Stimulated activated naive CD4-positive, alpha-beta T cell (primary cell): ENCODE measurements around the gene OR13A1.
"Not testable (repeated sequence)": the region's sequence is repeated elsewhere in the genome, so short reads cannot be mapped to it uniquely, and the experiment has no call there.

ENCODE experiments used
- DNase-seq, 6 experiments: peaks; one replicate each; lab custom pipeline; 2025; lab: John Stamatoyannopoulos, UW

The OR13A1 gene

GRCh38 chr10:45280113-45280760 lies 35.2 kb downstream of the OR13A1 start:
- no peak for DNase-seq

- no peak for DNase-seq
Observed at GRCh38 chr10:45279682-45280081, 35.7 kb downstream of the OR13A1 start.

- no peak for DNase-seq
Observed at GRCh38 chr10:45278860-45279498, 36.4 kb downstream of the OR13A1 start.

- not testable (repeated sequence) for DNase-seq
Observed at GRCh38 chr10:45276146-45276545, 39.3 kb downstream of the OR13A1 start.

GRCh38 chr10:45274364-45274763 lies 41.0 kb downstream of the OR13A1 start:
- no peak for DNase-seq

GRCh38 chr10:45267777-45268176 lies 47.6 kb downstream of the OR13A1 start:
- not testable (repeated sequence) for DNase-seq

GRCh38 chr10:45265996-45266395 lies 49.4 kb downstream of the OR13A1 start:
- DNase-seq, result no peak

GRCh38 chr10:45261946-45262345 lies 53.5 kb downstream of the OR13A1 start:
- no peak for DNase-seq

GRCh38 chr10:45261243-45261775 lies 54.1 kb downstream of the OR13A1 start:
- no peak for DNase-seq

GRCh38 chr10:45260635-45261034 lies 54.8 kb downstream of the OR13A1 start:
- not testable (repeated sequence) for DNase-seq

GRCh38 chr10:45259786-45260495 lies 55.5 kb downstream of the OR13A1 start:
- not testable (repeated sequence) for DNase-seq

- DNase-seq, result no peak
Observed at GRCh38 chr10:45257600-45257999, 57.8 kb downstream of the OR13A1 start.

- no peak for DNase-seq
Observed at GRCh38 chr10:45256246-45256645, 59.2 kb downstream of the OR13A1 start.

GRCh38 chr10:45255706-45256105 lies 59.7 kb downstream of the OR13A1 start:
- DNase-seq, result no peak

GRCh38 chr10:45254892-45255291 lies 60.5 kb downstream of the OR13A1 start:
- no peak for DNase-seq

GRCh38 chr10:45253183-45253914 lies 62.1 kb downstream of the OR13A1 start:
- DNase-seq, result no peak
